Fibroblast of lung (primary cell): ENCODE measurements around the gene CCSER2.

ENCODE experiments used
- CTCF ChIP-seq, 2 donors: IDR thresholded peaks in 1 of 2; conservative IDR thresholded peaks in 1 of 2; 1 replicate in 1 of 2; 2 replicates in 1 of 2; pipeline ENCODE4 v1.5.1; 2011 to 2012; ENCODE audit warnings: low read length in 2 of 2, control low read depth in 1 of 2, inconsistent platforms in 1 of 2, low read depth in 1 of 2, mild to moderate bottlenecking in 1 of 2
- EZH2 ChIP-seq: IDR thresholded peaks from 2 replicates; pipeline ENCODE4 v1.5.1; 2012; ENCODE audit warnings: low read length, control low read depth, mild to moderate bottlenecking; ENCODE audit errors: missing control alignments

- TF ChIP-seq EZH2, result no peak
- no peak for TF ChIP-seq CTCF (conservative IDR thresholded peaks at IDR 0.05 in 1 of 2, IDR thresholded peaks at IDR 0.05 in 1 of 2; ENCODE audit: low read depth in 1 of 2, low read length in 2 of 2)
Measured at GRCh38 chr10:84565881-84566582, 237.6 kb downstream of the CCSER2 start.
